GM18870 (cell line): ENCODE data around the gene BCL7A.
"Not testable (repeated sequence)": the region's sequence is repeated elsewhere in the genome, so short reads cannot be mapped to it uniquely, and the experiment has no call there.

Source experiments
- ATAC-seq: cut with Tn5 transposase; IDR thresholded peaks from one replicate; pipeline ENCODE4 v1.9.1; 2021; ENCODE audit warnings: moderate library complexity; ENCODE audit not compliant: unreplicated experiment

The BCL7A gene

GRCh38 chr12:122021822-122022392 is at the start of gene BCL7A:
BCL7A (plus strand) TSS chr12:122021884; CDS start chr12:122022092, 208 bp downstream.
- ATAC-seq: no peak

DNA sequence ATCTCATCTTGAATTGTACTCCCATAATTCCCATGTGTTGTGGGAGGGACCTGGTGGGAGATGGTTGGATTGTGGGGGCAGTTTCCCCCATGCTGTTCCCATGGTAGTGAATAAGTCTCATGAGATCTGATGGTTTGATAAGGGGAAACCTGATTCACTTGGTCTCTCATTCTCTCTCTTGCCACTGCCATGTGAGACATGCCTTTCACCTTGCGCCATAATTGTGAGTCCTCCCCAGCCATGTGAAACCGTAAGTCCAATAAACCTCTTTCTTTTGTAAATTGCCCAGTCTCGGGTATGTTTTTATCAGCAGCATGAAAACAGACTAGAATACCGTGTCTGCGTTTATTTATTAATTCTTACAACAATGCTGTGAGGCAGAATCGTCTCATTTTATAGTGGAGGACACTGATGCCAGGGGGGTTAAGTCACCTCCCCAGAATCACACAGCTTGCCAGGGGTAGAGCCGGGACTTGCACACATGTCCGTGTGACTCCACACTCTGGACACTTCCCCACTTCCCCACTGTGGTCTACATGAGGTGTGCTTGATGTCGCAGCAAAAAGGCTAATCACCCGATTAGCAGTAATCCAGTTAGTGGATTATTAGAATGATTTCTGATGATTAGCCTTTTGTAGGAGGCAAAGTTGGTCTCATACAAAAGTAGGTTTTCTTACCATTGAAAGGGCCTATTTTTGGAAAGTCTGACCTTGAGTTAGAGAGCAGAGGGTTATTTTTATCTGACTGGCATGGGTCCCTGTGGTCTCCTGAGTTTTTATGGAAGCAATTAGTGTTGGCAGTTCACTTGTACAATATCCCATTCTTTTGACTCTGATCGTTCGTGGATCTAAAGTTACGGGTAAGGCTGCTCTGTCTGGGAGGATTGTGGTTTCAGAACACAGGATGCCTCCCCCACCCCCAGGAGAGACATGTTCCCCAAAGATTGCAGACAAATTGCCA is 47.4 kb upstream of the BCL7A start:
- ATAC-seq: no peak

- ATAC-seq: no peak
These were observed 46.7 kb upstream of the BCL7A start for GRCh38 chr12:121975021-121975420.

- ATAC-seq: no peak
These were observed 44.7 kb upstream of the BCL7A start for GRCh38 chr12:121976950-121977349.

- ATAC-seq: peak; percentile 42
These were observed 41.3 kb upstream of the BCL7A start for GRCh38 chr12:121980191-121980891.

GRCh38 chr12:121980892-121981272 is 40.8 kb upstream of the BCL7A start:
- no peak for ATAC-seq

DNA sequence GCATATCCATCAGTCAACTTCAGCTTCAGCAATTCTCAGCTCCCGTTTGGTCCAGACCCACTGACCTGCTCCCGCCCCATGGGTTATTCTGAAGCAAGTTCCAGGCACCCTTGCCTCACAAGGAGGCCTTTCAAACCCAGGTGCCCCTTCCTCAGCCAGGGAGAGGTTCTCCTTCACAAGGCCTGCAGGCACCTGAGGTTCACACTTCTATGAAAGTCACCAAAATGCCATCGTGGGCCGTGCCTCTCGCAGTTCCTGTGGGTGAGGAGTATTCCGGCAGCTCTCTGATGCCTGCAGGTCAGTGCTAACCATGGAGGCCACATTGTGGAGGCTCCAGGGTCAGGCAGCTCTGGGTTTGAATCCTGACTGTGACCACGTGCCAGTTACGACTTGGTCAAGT is 40.2 kb upstream of the BCL7A start:
- ATAC-seq: no peak

DNA sequence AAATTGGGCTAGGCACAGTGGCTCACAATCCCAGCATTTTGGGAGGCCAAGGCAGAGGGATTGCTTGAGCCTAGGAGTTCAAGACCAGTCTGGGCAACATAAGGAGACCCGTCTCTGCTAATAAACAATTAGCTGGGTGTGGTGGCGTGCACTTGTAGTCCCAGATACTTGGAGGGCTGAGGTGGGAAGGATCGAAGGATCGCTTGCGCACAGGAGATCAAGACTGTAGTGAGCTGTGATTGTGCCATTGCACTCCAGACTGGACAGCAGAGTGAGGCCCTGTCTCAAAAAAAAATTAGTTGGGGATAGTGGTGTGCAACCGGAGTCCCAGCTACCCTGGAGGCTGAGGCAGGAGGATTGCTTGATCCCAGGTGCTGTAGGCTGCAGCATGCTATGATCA is 38.7 kb upstream of the BCL7A start:
- ATAC-seq: no peak

GRCh38 chr12:121983536-121984210 is 38.0 kb upstream of the BCL7A start:
- ATAC-seq: no peak

DNA sequence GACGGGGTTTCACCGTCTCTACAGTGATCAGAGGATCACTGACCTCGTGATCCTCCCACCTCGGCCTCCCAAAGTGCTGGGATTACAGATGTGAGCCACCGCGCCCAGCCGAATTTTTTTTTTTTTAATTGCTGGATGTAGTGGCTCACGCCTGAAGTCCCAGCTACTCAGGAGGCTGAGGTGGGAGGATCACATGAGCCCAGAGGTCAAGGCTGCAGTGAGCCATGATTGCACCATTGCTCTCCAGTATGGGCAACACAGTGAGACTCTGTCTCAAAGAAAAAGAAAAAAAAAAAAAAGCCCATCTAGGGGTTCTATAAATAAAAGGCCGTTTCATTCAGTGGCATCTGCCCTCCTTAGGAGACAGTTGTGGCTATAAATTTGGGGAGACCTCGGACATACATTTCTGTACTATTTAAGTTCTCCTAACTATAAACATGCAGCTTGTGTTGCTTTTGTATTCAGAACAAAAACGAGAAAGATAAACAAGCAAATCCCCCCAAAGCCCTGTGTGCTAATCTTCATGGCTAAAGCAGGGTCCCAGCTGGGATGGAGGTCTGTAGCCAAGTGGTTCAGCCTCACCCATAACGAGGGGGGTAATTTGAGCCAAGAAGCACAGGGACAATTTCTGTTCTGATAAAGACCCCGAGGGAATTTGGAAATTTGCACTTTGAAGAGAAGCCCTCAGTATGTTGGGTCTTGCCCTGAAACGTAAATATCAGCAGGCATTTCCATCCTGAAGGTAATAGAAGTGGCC is 35.0 kb upstream of the BCL7A start:
- ATAC-seq: no peak

- ATAC-seq: not testable (repeated sequence)
These were observed 33.2 kb upstream of the BCL7A start for GRCh38 chr12:121988519-121988918.

GRCh38 chr12:121989276-121990113 is 32.2 kb upstream of the BCL7A start:
- no peak for ATAC-seq

DNA sequence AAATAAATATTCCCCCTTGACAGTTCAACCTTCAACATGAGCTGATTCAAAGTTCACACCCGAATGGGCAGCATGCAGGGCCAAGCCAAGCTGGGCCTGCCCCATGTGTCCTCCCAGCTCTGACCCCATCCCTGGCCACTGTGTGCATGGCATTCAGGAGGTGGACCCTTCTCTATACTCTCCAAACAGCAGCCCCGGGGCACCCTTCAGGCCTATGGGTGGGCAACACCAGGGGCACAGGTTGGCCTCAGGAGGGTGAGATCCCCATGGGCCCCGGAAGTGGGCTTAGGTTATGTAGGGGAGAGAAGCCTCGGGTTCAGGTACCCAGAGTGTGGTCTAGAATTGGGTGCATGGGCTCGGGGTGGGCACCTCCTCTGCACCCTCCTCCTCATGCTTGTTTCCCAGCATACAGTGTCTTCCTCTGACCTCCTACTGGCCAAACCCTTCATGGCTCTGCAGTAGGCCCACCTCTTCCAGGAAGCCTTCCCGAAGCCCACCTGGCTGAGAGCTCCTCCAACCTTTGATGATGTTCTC is 31.5 kb upstream of the BCL7A start:
- ATAC-seq: no peak

GRCh38 chr12:121990692-121991603 is 30.7 kb upstream of the BCL7A start:
- ATAC-seq: peak; percentile 81

- peak; percentile 79 for ATAC-seq
These were observed 29.4 kb upstream of the BCL7A start for GRCh38 chr12:121992059-121992879.

DNA sequence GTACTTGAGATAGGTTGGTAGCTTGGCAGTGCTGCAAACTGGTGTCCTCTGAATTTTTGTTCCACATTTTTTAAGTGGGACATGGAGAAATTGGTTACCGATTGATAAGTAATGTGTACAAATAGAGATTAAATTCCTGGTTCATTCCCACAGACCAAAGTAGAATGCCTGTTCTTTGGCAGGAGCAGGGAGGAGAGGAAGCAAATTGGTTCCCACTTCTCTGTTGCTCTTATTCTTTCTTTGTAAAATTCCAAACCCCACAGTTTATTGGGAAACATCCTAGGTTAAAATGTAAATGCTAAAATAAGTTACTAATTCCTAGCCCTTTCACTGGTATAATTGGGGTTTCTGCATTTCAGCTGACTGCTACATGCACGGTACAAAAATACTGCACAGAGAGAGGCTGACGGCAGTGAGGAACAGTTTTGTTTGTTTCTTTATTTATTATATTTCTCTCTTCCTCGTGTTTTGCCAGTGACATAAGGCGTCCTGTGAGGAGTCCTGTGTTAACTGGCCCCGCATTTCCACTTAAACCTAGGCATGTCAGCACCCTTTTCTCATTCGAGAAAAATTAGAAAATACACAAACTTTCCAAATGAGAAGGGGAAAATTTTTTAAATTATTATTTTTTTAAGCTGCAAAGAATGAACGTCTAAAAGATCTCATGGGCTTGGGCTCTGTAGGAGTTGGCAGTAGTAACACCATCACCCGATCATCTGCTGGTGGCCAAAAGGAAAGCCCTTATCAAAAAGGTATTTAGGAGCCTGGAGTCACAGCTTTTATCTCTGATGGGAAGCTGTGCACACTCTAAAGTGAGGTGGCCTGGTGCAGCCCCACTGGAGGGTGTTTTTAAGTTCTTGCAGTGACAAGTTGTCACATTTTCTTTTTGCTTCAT is 25.4 kb upstream of the BCL7A start:
- ATAC-seq: no peak
